AG09319 (cell line): ENCODE measurements around the gene F2.

Experiments
- DNase-seq: peaks from one replicate; pipeline ENCODE4 v3.0.0-alpha.2; 2010; ENCODE audit warnings: low read depth; ENCODE audit errors: extremely low read depth
- CTCF ChIP-seq: IDR thresholded peaks from 2 replicates; pipeline ENCODE4 v1.5.1; 2011; ENCODE audit warnings: low read depth, mild to moderate bottlenecking, inconsistent platforms, low read length, moderate library complexity

Gene F2

DNA sequence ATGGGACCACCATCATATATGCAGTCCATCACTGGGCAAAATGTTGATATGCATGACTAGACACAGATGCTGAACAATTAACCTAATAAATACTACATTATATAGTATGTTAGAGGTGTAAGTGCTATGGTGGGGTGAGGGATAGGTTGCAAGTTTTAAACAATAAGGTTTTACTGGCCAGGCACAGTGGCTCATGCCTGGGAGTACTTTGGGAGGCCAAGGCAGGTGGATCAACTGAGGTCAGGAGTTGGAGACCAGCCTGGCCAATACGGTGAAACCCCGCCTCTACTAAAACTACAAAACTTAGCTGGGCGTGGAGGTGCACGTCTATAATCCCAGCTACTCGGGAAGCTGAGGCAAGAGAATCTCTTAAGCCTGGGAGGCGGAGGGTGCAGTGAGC lies 28.1 kb downstream of the F2 start:
- TF ChIP-seq CTCF, result no peak
- DNase-seq, result no peak

GRCh38 chr11:46755962-46756361 lies 36.9 kb downstream of the F2 start:
- DNase-seq, result no peak
- TF ChIP-seq CTCF, result no peak

DNA sequence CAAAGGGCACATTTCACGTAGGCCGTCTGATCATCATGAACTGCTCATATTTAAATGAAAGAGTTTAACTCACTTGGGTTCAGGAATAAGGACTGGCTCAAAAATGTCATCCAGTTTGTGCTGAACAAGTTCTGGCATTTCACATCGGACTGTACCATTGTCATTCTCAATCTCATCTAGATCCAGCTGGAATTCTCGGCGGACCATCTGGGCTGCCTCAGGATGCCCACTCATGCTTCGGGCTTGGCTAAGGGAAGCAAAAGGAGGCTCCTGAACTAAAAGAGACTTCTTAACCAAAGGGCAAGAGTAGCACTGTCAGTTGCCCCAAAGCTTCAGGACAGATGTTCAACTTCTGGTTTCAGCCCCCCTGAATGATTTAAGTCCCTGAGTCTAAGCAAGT lies 40.2 kb downstream of the F2 start:
- TF ChIP-seq CTCF, result no peak
- DNase-seq, result no peak

DNA sequence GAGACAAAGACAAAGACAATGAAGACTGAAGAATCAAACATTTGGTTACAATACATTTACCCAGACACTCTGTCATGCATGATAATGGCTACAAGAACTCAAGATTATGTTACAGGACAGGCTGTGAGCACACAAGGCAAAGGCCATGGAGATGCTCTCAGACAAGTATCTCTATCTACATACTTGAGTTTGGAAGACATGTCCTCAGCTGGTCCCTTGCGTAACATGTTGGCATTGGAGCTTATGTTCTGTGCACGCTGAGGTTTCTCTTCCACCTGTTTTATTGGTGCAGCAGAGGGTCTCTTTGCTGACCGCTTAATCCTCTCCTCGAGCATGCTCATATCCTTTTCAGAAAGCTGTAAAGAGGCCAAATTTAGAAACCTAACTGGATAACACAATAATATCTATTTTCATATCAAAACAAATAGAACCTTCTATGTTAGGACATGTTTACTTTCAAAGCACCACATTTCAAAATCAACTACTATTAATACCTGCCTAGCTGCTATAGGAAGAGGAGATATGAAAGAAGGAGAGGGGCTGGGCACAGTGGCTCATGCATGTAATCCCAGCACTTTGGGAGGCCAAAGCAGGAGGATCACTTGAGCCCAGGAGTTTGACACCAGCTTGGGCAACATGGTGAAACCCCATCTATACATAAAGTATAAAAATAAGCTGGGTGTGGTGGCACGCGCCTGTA lies 41.6 kb downstream of the F2 start:
- DNase-seq, result no peak

GRCh38 chr11:46761807-46762206 lies 42.8 kb downstream of the F2 start:
- DNase-seq, result no peak
- no peak for TF ChIP-seq CTCF

More for the DNA sequence above, 41.6 kb downstream of the F2 start:
- no peak for TF ChIP-seq CTCF

GRCh38 chr11:46762248-46762647 lies 43.2 kb downstream of the F2 start:
- TF ChIP-seq CTCF, result no peak
- no peak for DNase-seq

DNA sequence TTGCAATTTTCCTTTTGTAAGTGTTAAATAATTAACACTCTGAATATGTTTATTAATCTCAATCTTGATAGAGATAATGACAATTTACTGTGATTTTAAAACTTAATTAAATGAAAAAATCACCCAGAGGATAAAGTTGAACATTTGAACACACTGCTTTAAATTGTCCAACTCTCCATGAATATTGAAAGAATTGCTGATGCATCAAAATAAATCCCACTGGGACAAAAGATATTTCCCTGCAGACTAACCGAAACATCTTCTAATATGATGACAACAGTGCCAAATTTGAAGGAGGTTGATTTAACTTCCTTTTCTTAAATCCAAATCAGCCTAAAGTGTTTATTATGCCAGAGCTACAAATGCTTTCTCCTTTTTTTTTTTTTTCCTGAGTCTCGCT lies 47.6 kb downstream of the F2 start:
- no peak for TF ChIP-seq CTCF
- DNase-seq, result no peak
